Smooth muscle cell (in vitro differentiated cells): Measurements from ENCODE around the gene DOCK2. TPM values are rescaled to one million over a fixed set of nuclear protein-coding genes. Genes with fewer than 3 reads are reported as not detected.

Experiments used
- DNase-seq: peaks from one replicate; lab custom pipeline; 2025; ENCODE audit not compliant: unreplicated experiment; lab: John Stamatoyannopoulos, UW
- H2AFZ ChIP-seq: fragments of 200-600 bp; sonication (generic); 2 replicates; pipeline ENCODE4 v1.6.0; 2016; ENCODE audit warnings: antibody characterized with exemption, low read depth, mild to moderate bottlenecking
- H3F3A ChIP-seq: fragments of 200-600 bp; sonication (generic); 2 replicates; pipeline ENCODE4 v1.6.0; 2017; ENCODE audit warnings: antibody characterized with exemption, low read depth
- H3K27ac ChIP-seq: fragments of 200-600 bp; sonication (generic); 2 replicates; pipeline ENCODE4 v1.5.1; 2016; ENCODE audit warnings: low read depth, mild to moderate bottlenecking
- H3K27me3 ChIP-seq: fragments of 200-600 bp; sonication (generic); 2 replicates; pipeline ENCODE4 v1.6.1; 2016; ENCODE audit warnings: low read depth, mild to moderate bottlenecking
- H3K36me3 ChIP-seq: fragments of 200-600 bp; sonication (generic); 2 replicates; pipeline ENCODE4 v1.5.1; 2016; ENCODE audit warnings: low read depth
- H3K4me1 ChIP-seq: fragments of 200-600 bp; sonication (generic); 2 replicates; pipeline ENCODE4 v1.5.1; 2016; ENCODE audit warnings: low read depth
- H3K4me2 ChIP-seq: fragments of 200-600 bp; sonication (generic); 2 replicates; pipeline ENCODE4 v1.6.0; 2016; ENCODE audit warnings: mild to moderate bottlenecking
- H3K4me3 ChIP-seq: fragments of 200-600 bp; sonication (generic); 2 replicates; pipeline ENCODE4 v1.5.1; 2016; ENCODE audit warnings: mild to moderate bottlenecking
- H3K79me2 ChIP-seq: fragments of 200-600 bp; sonication (generic); 2 replicates; pipeline ENCODE4 v1.6.0; 2016; ENCODE audit warnings: low read depth, mild to moderate bottlenecking
- H3K9ac ChIP-seq: fragments of 200-600 bp; sonication (generic); 2 replicates; pipeline ENCODE4 v1.6.0; 2016; ENCODE audit warnings: low read depth
- H3K9me3 ChIP-seq: fragments of 200-600 bp; sonication (generic); replicated peaks from 2 replicates; pipeline ENCODE4 v1.5.1; 2016; ENCODE audit warnings: low read depth
- H4K20me1 ChIP-seq: fragments of 200-600 bp; sonication (generic); 2 replicates; pipeline ENCODE4 v1.6.0; 2016; ENCODE audit warnings: low read depth
- CTCF ChIP-seq: fragments of 200-600 bp; sonication (generic); IDR thresholded peaks from 2 replicates; pipeline ENCODE4 v1.5.1; 2017; ENCODE audit warnings: borderline replicate concordance, mild to moderate bottlenecking, antibody characterized with exemption; ENCODE audit not compliant: insufficient read depth, poor library complexity, severe bottlenecking
- WGBS: methylation state at CpG from one replicate; pipeline ENCODE4 v1.1.7; 2016; ENCODE audit warnings: low lambda C conversion rate; 5-methylcytosine and 5-hydroxymethylcytosine counted together
- polyA plus RNA-seq: library from polyadenylated mRNA; unstranded; fragments of >200 nt; fragmentation: Nextera tagmentation; extraction: Ambion mirVana; gene quantifications from 2 replicates; pipeline ENCODE4 v1.2.1, GENCODE V29; 2016
- total RNA-seq: library from RNA; depleted of rRNA; stranded (reverse); fragments of >200 nt; gene quantifications from 2 replicates; pipeline ENCODE4 v1.2.3, GENCODE V29; 2014

Gene DOCK2
- total and polyA plus RNA-seq, 2 experiments from 2014 or later = 0.73 to 3.0 TPM

- no peaks in the 10 kb centered on the region for H3F3A ChIP-seq
- H2AFZ ChIP-seq = no peak overlapping the region
- no peaks in the 10 kb centered on the region for H3K27me3 ChIP-seq
- 83% methylated on average over 2 of the region's 2 CpGs for WGBS
- no peaks in the 10 kb centered on the region for H3K79me2 ChIP-seq
- H3K9me3 ChIP-seq = no peaks in the 10 kb centered on the region
- peaks cover 6% of the 10 kb centered on the region for H3K4me1 ChIP-seq
- no peak for TF ChIP-seq CTCF
- H3K27ac ChIP-seq = no peak overlapping the region
- H3K36me3 ChIP-seq = no peaks in the 10 kb centered on the region
- H3K4me2 ChIP-seq = no peak overlapping the region
- no peak for DNase-seq
- no peaks in the 10 kb centered on the region for H4K20me1 ChIP-seq
- no peak overlapping the region for H3K9ac ChIP-seq
- H3K4me3 ChIP-seq = no peak overlapping the region
Observed at GRCh38 chr5:169861433-169861832, 224.4 kb downstream of the DOCK2 start.

DNA sequence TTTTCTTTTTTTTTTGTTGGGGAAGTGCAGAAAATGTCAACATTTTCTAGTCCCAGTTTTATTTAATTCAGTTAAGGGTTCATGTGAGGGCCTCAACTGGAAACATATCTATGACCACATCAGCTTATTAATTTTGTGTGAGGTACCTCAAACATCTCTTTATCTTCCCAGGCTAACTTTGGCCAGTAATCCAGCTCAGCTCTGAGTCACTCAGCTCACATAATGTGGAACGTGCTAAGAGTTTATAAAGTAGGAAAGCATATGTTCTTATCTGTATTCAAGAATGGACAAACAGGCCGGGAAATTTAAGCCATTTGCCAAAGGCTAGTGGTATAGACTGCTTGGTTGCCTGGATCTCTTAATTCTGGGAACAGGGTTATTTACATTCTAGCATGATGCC is 224.9 kb downstream of the DOCK2 start:
- 21% methylated on average over 2 of the region's 2 CpGs for WGBS
- no peaks in the 10 kb centered on the region for H3K27me3 ChIP-seq
- no peaks in the 10 kb centered on the region for H3K79me2 ChIP-seq
- no peaks in the 10 kb centered on the region for H3K36me3 ChIP-seq
- TF ChIP-seq CTCF = no peak
- no peak overlapping the region for H3K4me2 ChIP-seq
- H3K9ac ChIP-seq = no peak overlapping the region
- peak overlapping the region; percentile 13 for H3K27ac ChIP-seq
- peaks cover 6% of the 10 kb centered on the region for H3K4me1 ChIP-seq
- no peak overlapping the region for H2AFZ ChIP-seq
- H3K9me3 ChIP-seq = no peaks in the 10 kb centered on the region
- DNase-seq = no peak
- H3K4me3 ChIP-seq = no peak overlapping the region
- H3F3A ChIP-seq = no peaks in the 10 kb centered on the region
- H4K20me1 ChIP-seq = no peaks in the 10 kb centered on the region

DNA sequence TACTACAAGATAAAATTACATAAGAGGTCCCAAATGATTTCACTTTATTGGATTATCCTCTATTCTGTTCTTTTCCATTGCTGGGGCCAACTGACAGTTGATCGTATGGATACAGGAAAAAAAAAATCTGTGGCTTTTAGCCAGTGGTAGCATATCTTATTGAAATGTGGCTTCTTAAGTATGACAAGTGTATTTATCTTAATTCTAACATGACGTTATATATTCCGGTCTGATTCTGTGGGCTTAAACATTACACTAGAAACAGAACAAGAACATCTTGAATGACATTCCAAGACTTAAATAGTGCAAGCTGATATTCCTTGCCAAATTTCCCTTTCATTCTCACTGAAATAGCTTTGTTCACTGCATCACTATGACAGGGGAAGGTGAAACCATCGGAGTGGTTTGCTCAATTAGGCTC is 225.3 kb downstream of the DOCK2 start:
- Histone ChIP-seq H3K9ac (no peak overlapping the region), H3K4me2 (no peak overlapping the region), H3K27ac (peak overlapping the region; percentile 13)

More for the DNA sequence above, 225.3 kb downstream of the DOCK2 start:
- WGBS = 88% methylated on average over 4 of the region's 4 CpGs
- Histone ChIP-seq H3F3A (no peaks in the 10 kb centered on the region), H3K4me3 (no peak overlapping the region), H2AFZ (no peak overlapping the region), H3K4me1 (peaks cover 6% of the 10 kb centered on the region), H3K27me3 (no peaks in the 10 kb centered on the region), H3K79me2 (no peaks in the 10 kb centered on the region), H3K9me3 (no peaks in the 10 kb centered on the region), H4K20me1 (no peaks in the 10 kb centered on the region), H3K36me3 (no peaks in the 10 kb centered on the region)
- no peak for DNase-seq
- TF ChIP-seq CTCF = no peak
